ENCODE measurements around the gene ABHD14A. TPM values are rescaled to one million over a fixed set of nuclear protein-coding genes. Genes with fewer than 3 reads are reported as not detected.

ABHD14A gene
- total and polyA plus RNA-seq, 5 donors from 2014 or later: 12.7 to 137 (median 93.2) TPM

GRCh38 chr3:51974277-51974962 lies 444 bp upstream of the ABHD14A start:
- H3K4me1 ChIP-seq (ENCODE audit: control insufficient read depth, insufficient read depth, low read length, poor library complexity, severe bottlenecking): peaks cover 41% of the 10 kb centered on the region
- H3K4me1 Mint-ChIP-seq: peaks cover 12 to 54% (median 28%) of the 10 kb centered on the region in 4 donors

GRCh38 chr3:51975852-51976549 lies 1.1 kb downstream of the ABHD14A start:
- H3K9me3 ChIP-seq (ENCODE audit: control insufficient read depth in 2 of 2, low read length in 2 of 2): no peaks in the 10 kb centered on the region
- ATAC-seq (ENCODE audit: low read depth in 2 of 2): no peak
- peaks cover 6% of the 10 kb centered on the region for H3K27me3 Mint-ChIP-seq
- peak overlapping the region; percentile 88 to 95 (median 92) for H3K27ac Mint-ChIP-seq
- peaks cover 14 to 48% (median 26%) of the 10 kb centered on the region in 4 donors for H3K4me1 Mint-ChIP-seq
- H3K4me3 Mint-ChIP-seq: peak overlapping the region; percentile 59 to 97 (median 90)
- DNase-seq: peak in 1 of 3 donors; percentile 41
- no peaks in the 10 kb centered on the region for H3K27me3 ChIP-seq (ENCODE audit: control insufficient read depth, insufficient read depth, low read length)
- peak overlapping the region; percentile 84 for H3K4me3 ChIP-seq (ENCODE audit: low read depth, low read length)
- H3K4me1 ChIP-seq (ENCODE audit: control insufficient read depth, insufficient read depth, low read length, poor library complexity, severe bottlenecking): peaks cover 42% of the 10 kb centered on the region
- no peaks in the 10 kb centered on the region for H3K36me3 ChIP-seq (ENCODE audit: control insufficient read depth, insufficient read depth, low read length)
- H3K27ac ChIP-seq (ENCODE audit: insufficient read depth, low read length, poor library complexity, severe bottlenecking): peak overlapping the region; percentile 75
- no peaks in the 10 kb centered on the region for H3K36me3 Mint-ChIP-seq
- no peaks in the 10 kb centered on the region for H3K9me3 Mint-ChIP-seq

More at GRCh38 chr3:51974277-51974962, 444 bp upstream of the ABHD14A start:
- Mint-ChIP-seq H3K4me3 (peak overlapping the region; percentile 95 to 98 (median 97)), H3K9me3 (no peaks in the 10 kb centered on the region), H3K36me3 (no peaks in the 10 kb centered on the region), H3K27ac (peak overlapping the region; percentile 88 to 97 (median 96)), H3K27me3 (peaks cover 6% of the 10 kb centered on the region)
- Histone ChIP-seq H3K27me3 (ENCODE audit: control insufficient read depth, insufficient read depth, low read length) (no peaks in the 10 kb centered on the region), H3K9me3 (ENCODE audit: control insufficient read depth in 2 of 2, low read length in 2 of 2) (no peaks in the 10 kb centered on the region), H3K4me3 (ENCODE audit: low read depth, low read length) (peak overlapping the region; percentile 82), H3K27ac (ENCODE audit: insufficient read depth, low read length, poor library complexity, severe bottlenecking) (peak overlapping the region; percentile 75), H3K36me3 (ENCODE audit: control insufficient read depth, insufficient read depth, low read length) (no peaks in the 10 kb centered on the region)
- DNase-seq (no peak), ATAC-seq (ENCODE audit: low read depth in 2 of 2) (no peak)

GRCh38 chr3:51977446-51978142 lies 2.7 kb downstream of the ABHD14A start:
- Histone ChIP-seq H3K9me3 (ENCODE audit: control insufficient read depth in 2 of 2, low read length in 2 of 2) (no peaks in the 10 kb centered on the region), H3K36me3 (ENCODE audit: control insufficient read depth, insufficient read depth, low read length) (no peaks in the 10 kb centered on the region), H3K27me3 (ENCODE audit: control insufficient read depth, insufficient read depth, low read length) (no peaks in the 10 kb centered on the region), H3K27ac (ENCODE audit: insufficient read depth, low read length, poor library complexity, severe bottlenecking) (no peak overlapping the region), H3K4me1 (ENCODE audit: control insufficient read depth, insufficient read depth, low read length, poor library complexity, severe bottlenecking) (peaks cover 56% of the 10 kb centered on the region), H3K4me3 (ENCODE audit: low read depth, low read length) (no peak overlapping the region)
- Mint-ChIP-seq H3K36me3 (no peaks in the 10 kb centered on the region), H3K9me3 (no peaks in the 10 kb centered on the region), H3K27me3 (peaks cover 6% of the 10 kb centered on the region), H3K4me3 (peak overlapping the region; percentile 61 to 92 (median 78)), H3K4me1 (peaks cover 22 to 55% (median 31%) of the 10 kb centered on the region in 4 donors), H3K27ac (peak overlapping the region; percentile 60 to 85 (median 83))
- DNase-seq (peak; percentile 32 to 68 (median 53)), ATAC-seq (ENCODE audit: low read depth in 2 of 2) (peak; percentile 35 to 48)

- no peak overlapping the region for H3K27ac ChIP-seq (ENCODE audit: insufficient read depth, low read length, poor library complexity, severe bottlenecking)
- no peaks in the 10 kb centered on the region for H3K9me3 ChIP-seq (ENCODE audit: control insufficient read depth in 2 of 2, low read length in 2 of 2)
- H3K27me3 Mint-ChIP-seq: peaks cover 6% of the 10 kb centered on the region
- H3K36me3 Mint-ChIP-seq: no peaks in the 10 kb centered on the region
- no peak overlapping the region for H3K4me3 ChIP-seq (ENCODE audit: low read depth, low read length)
- H3K27ac Mint-ChIP-seq: no peak overlapping the region
- peak overlapping the region in 1 of 4 donors; percentile 28 for H3K4me3 Mint-ChIP-seq
- DNase-seq (no peak), ATAC-seq (ENCODE audit: low read depth in 2 of 2) (no peak)
- H3K4me1 ChIP-seq (ENCODE audit: control insufficient read depth, insufficient read depth, low read length, poor library complexity, severe bottlenecking): peaks cover 59% of the 10 kb centered on the region
- no peaks in the 10 kb centered on the region for H3K27me3 ChIP-seq (ENCODE audit: control insufficient read depth, insufficient read depth, low read length)
- no peaks in the 10 kb centered on the region for H3K36me3 ChIP-seq (ENCODE audit: control insufficient read depth, insufficient read depth, low read length)
- no peaks in the 10 kb centered on the region for H3K9me3 Mint-ChIP-seq
- peaks cover 24 to 58% (median 34%) of the 10 kb centered on the region in 4 donors for H3K4me1 Mint-ChIP-seq
Observed at GRCh38 chr3:51978143-51978502, 3.3 kb downstream of the ABHD14A start.

GRCh38 chr3:51980253-51980652 lies 5.4 kb downstream of the ABHD14A start:
- H3K4me1 Mint-ChIP-seq: peaks cover 19 to 60% (median 28%) of the 10 kb centered on the region in 4 donors
- DNase-seq (no peak), ATAC-seq (ENCODE audit: low read depth in 2 of 2) (no peak)
- Histone ChIP-seq H3K9me3 (ENCODE audit: control insufficient read depth in 2 of 2, low read length in 2 of 2) (no peaks in the 10 kb centered on the region), H3K27ac (ENCODE audit: insufficient read depth, low read length, poor library complexity, severe bottlenecking) (no peak overlapping the region), H3K36me3 (ENCODE audit: control insufficient read depth, insufficient read depth, low read length) (no peaks in the 10 kb centered on the region), H3K27me3 (ENCODE audit: control insufficient read depth, insufficient read depth, low read length) (no peaks in the 10 kb centered on the region), H3K4me1 (ENCODE audit: control insufficient read depth, insufficient read depth, low read length, poor library complexity, severe bottlenecking) (peaks cover 53% of the 10 kb centered on the region), H3K4me3 (ENCODE audit: low read depth, low read length) (no peak overlapping the region)
- no peaks in the 10 kb centered on the region for H3K9me3 Mint-ChIP-seq
- no peak overlapping the region for H3K4me3 Mint-ChIP-seq
- H3K36me3 Mint-ChIP-seq: no peaks in the 10 kb centered on the region
- no peak overlapping the region for H3K27ac Mint-ChIP-seq
- H3K27me3 Mint-ChIP-seq: no peaks in the 10 kb centered on the region

GRCh38 chr3:51982352-51982837 lies 7.5 kb downstream of the ABHD14A start:
- Mint-ChIP-seq H3K27ac (peak overlapping the region; percentile 96 to 98 (median 98)), H3K9me3 (no peaks in the 10 kb centered on the region), H3K36me3 (no peaks in the 10 kb centered on the region), H3K27me3 (no peaks in the 10 kb centered on the region), H3K4me3 (peak overlapping the region; percentile 93 to 97 (median 94)), H3K4me1 (peaks cover 9 to 42% (median 20%) of the 10 kb centered on the region in 4 donors)
- DNase-seq (peak in 2 of 3 donors; percentile 14 to 54), ATAC-seq (ENCODE audit: low read depth in 2 of 2) (peak; percentile 16 to 22)
- Histone ChIP-seq H3K27ac (ENCODE audit: insufficient read depth, low read length, poor library complexity, severe bottlenecking) (peak overlapping the region; percentile 85), H3K36me3 (ENCODE audit: control insufficient read depth, insufficient read depth, low read length) (no peaks in the 10 kb centered on the region), H3K4me3 (ENCODE audit: low read depth, low read length) (peak overlapping the region; percentile 86), H3K4me1 (ENCODE audit: control insufficient read depth, insufficient read depth, low read length, poor library complexity, severe bottlenecking) (peaks cover 37% of the 10 kb centered on the region), H3K27me3 (ENCODE audit: control insufficient read depth, insufficient read depth, low read length) (no peaks in the 10 kb centered on the region), H3K9me3 (ENCODE audit: control insufficient read depth in 2 of 2, low read length in 2 of 2) (no peaks in the 10 kb centered on the region)

- ATAC-seq (ENCODE audit: low read depth in 2 of 2): peak; percentile 67 to 71
- H3K4me3 Mint-ChIP-seq: peak within 1 kb of the TSS; percentile 93 to 97 (median 94)
- peak within 1 kb of the TSS; percentile 85 for H3K27ac ChIP-seq (ENCODE audit: insufficient read depth, low read length, poor library complexity, severe bottlenecking)
- H3K27me3 Mint-ChIP-seq: no peaks in the 10 kb centered on the region
- peak within 1 kb of the TSS; percentile 86 for H3K4me3 ChIP-seq (ENCODE audit: low read depth, low read length)
- no peaks in the 10 kb centered on the region for H3K9me3 ChIP-seq (ENCODE audit: control insufficient read depth in 2 of 2, low read length in 2 of 2)
- no peaks in the 10 kb centered on the region for H3K9me3 Mint-ChIP-seq
- no peaks in the 10 kb centered on the region for H3K36me3 Mint-ChIP-seq
- no peaks in the 10 kb centered on the region for H3K27me3 ChIP-seq (ENCODE audit: control insufficient read depth, insufficient read depth, low read length)
- peaks cover 8 to 40% (median 21%) of the 10 kb centered on the region in 4 donors for H3K4me1 Mint-ChIP-seq
- peaks cover 31% of the 10 kb centered on the region for H3K4me1 ChIP-seq (ENCODE audit: control insufficient read depth, insufficient read depth, low read length, poor library complexity, severe bottlenecking)
- H3K36me3 ChIP-seq (ENCODE audit: control insufficient read depth, insufficient read depth, low read length): no peaks in the 10 kb centered on the region
- peak within 1 kb of the TSS; percentile 96 to 98 (median 98) for H3K27ac Mint-ChIP-seq
- DNase-seq: peak; percentile 56 to 82 (median 76)
Observed at GRCh38 chr3:51982838-51983577, 8.1 kb downstream of the ABHD14A start, which contains the start of gene ACY1. Gene ACY1 (plus strand): TSS chr3:51983535. CDS start chr3:51984065, 530 bp downstream.
